ENCODE measurements around the gene ASPG. TPM values are rescaled to one million over a fixed set of nuclear protein-coding genes. Genes with fewer than 3 reads are reported as not detected.

Gene ASPG
- total RNA-seq, 1 experiment from 2014 or later: not detected

GRCh38 chr14:104142136-104142945 lies 56.8 kb downstream of the ASPG start:
- Histone ChIP-seq H3K9me2 (replicated peaks; ENCODE audit: insufficient read depth, low read length) (no peaks in the 10 kb centered on the region), H2AFZ (ENCODE audit: low read length) (no peak overlapping the region), H3K4me3 (ENCODE audit: low read length) (no peak overlapping the region), H3K4me1 (ENCODE audit: low read length) (no peaks in the 10 kb centered on the region), H3K27me3 (ENCODE audit: low read length) (no peaks in the 10 kb centered on the region), H3K4me2 (ENCODE audit: low read depth, low read length, poor library complexity, severe bottlenecking) (no peak overlapping the region), H4K20me1 (ENCODE audit: insufficient read depth, low read depth, low read length) (0 out of 2 replicates have a peak, but pooled peaks cover 14% of the 10 kb centered on the region), H3K9me3 (ENCODE audit: low read length) (no peaks in the 10 kb centered on the region), H3K27ac (ENCODE audit: low read length) (no peak overlapping the region), H3K9ac (ENCODE audit: low read length) (no peak overlapping the region), H3K79me2 (ENCODE audit: low read length) (no peaks in the 10 kb centered on the region), H3K36me3 (ENCODE audit: insufficient read depth, low read length) (no peaks in the 10 kb centered on the region)
- no peak for DNase-seq

GRCh38 chr14:104142946-104143470 lies 57.5 kb downstream of the ASPG start:
- no peak overlapping the region for H3K9ac ChIP-seq (ENCODE audit: low read length)
- H4K20me1 ChIP-seq (ENCODE audit: insufficient read depth, low read depth, low read length): 0 out of 2 replicates have a peak, but pooled peaks cover 14% of the 10 kb centered on the region
- no peaks in the 10 kb centered on the region for H3K79me2 ChIP-seq (ENCODE audit: low read length)

GRCh38 chr14:104143521-104144452 lies 58.3 kb downstream of the ASPG start:
- Histone ChIP-seq H3K79me2 (ENCODE audit: low read length) (no peaks in the 10 kb centered on the region), H3K4me3 (ENCODE audit: low read length) (no peak overlapping the region), H3K27ac (ENCODE audit: low read length) (no peak overlapping the region), H3K4me1 (ENCODE audit: low read length) (no peaks in the 10 kb centered on the region), H4K20me1 (ENCODE audit: insufficient read depth, low read depth, low read length) (0 out of 2 replicates have a peak, but pooled peaks cover 14% of the 10 kb centered on the region), H3K9me3 (ENCODE audit: low read length) (no peaks in the 10 kb centered on the region), H3K4me2 (ENCODE audit: low read depth, low read length, poor library complexity, severe bottlenecking) (no peak overlapping the region), H3K9me2 (replicated peaks; ENCODE audit: insufficient read depth, low read length) (no peaks in the 10 kb centered on the region), H2AFZ (ENCODE audit: low read length) (no peak overlapping the region), H3K9ac (ENCODE audit: low read length) (no peak overlapping the region), H3K27me3 (ENCODE audit: low read length) (no peaks in the 10 kb centered on the region), H3K36me3 (ENCODE audit: insufficient read depth, low read length) (no peaks in the 10 kb centered on the region)
- DNase-seq: no peak

More at GRCh38 chr14:104142946-104143470, 57.5 kb downstream of the ASPG start:
- Histone ChIP-seq H3K27ac (ENCODE audit: low read length) (no peak overlapping the region), H3K4me3 (ENCODE audit: low read length) (no peak overlapping the region), H3K27me3 (ENCODE audit: low read length) (no peaks in the 10 kb centered on the region), H3K9me2 (replicated peaks; ENCODE audit: insufficient read depth, low read length) (no peaks in the 10 kb centered on the region), H3K36me3 (ENCODE audit: insufficient read depth, low read length) (no peaks in the 10 kb centered on the region), H2AFZ (ENCODE audit: low read length) (no peak overlapping the region), H3K4me2 (ENCODE audit: low read depth, low read length, poor library complexity, severe bottlenecking) (no peak overlapping the region), H3K9me3 (ENCODE audit: low read length) (no peaks in the 10 kb centered on the region), H3K4me1 (ENCODE audit: low read length) (no peaks in the 10 kb centered on the region)
- no peak for DNase-seq

- no peaks in the 10 kb centered on the region for H3K4me1 ChIP-seq (ENCODE audit: low read length)
- H3K27me3 ChIP-seq (ENCODE audit: low read length): no peaks in the 10 kb centered on the region
- H2AFZ ChIP-seq (ENCODE audit: low read length): no peak overlapping the region
- H3K9me3 ChIP-seq (ENCODE audit: low read length): no peaks in the 10 kb centered on the region
- H3K79me2 ChIP-seq (ENCODE audit: low read length): no peaks in the 10 kb centered on the region
- peaks cover 14% of the 10 kb centered on the region; the same call in 1 of the 2 replicates for H4K20me1 ChIP-seq (ENCODE audit: insufficient read depth, low read depth, low read length)
- H3K4me3 ChIP-seq (ENCODE audit: low read length): no peak overlapping the region
- H3K4me2 ChIP-seq (ENCODE audit: low read depth, low read length, poor library complexity, severe bottlenecking): no peak overlapping the region
- DNase-seq: no peak
- H3K9ac ChIP-seq (ENCODE audit: low read length): no peak overlapping the region
- no peaks in the 10 kb centered on the region for H3K36me3 ChIP-seq (ENCODE audit: insufficient read depth, low read length)
- H3K27ac ChIP-seq (ENCODE audit: low read length): no peak overlapping the region
- H3K9me2 ChIP-seq (replicated peaks; ENCODE audit: insufficient read depth, low read length): no peaks in the 10 kb centered on the region
Observed at GRCh38 chr14:104144453-104144790, 58.9 kb downstream of the ASPG start.

- DNase-seq: no peak
- no peaks in the 10 kb centered on the region for H3K27me3 ChIP-seq (ENCODE audit: low read length)
Observed at GRCh38 chr14:104144911-104145825, 59.7 kb downstream of the ASPG start.

GRCh38 chr14:104145826-104146601 lies 60.5 kb downstream of the ASPG start:
- H2AFZ ChIP-seq (ENCODE audit: low read length): no peak overlapping the region
- no peak overlapping the region for H3K4me2 ChIP-seq (ENCODE audit: low read depth, low read length, poor library complexity, severe bottlenecking)
- no peaks in the 10 kb centered on the region for H3K36me3 ChIP-seq (ENCODE audit: insufficient read depth, low read length)
- H3K9me3 ChIP-seq (ENCODE audit: low read length): no peaks in the 10 kb centered on the region
- H3K9ac ChIP-seq (ENCODE audit: low read length): no peak overlapping the region
- no peaks in the 10 kb centered on the region for H3K79me2 ChIP-seq (ENCODE audit: low read length)
- no peaks in the 10 kb centered on the region for H3K9me2 ChIP-seq (replicated peaks; ENCODE audit: insufficient read depth, low read length)
- no peak for DNase-seq
- H3K27me3 ChIP-seq (ENCODE audit: low read length): no peaks in the 10 kb centered on the region
- H3K4me3 ChIP-seq (ENCODE audit: low read length): no peak overlapping the region
- H3K27ac ChIP-seq (ENCODE audit: low read length): no peak overlapping the region
- H4K20me1 ChIP-seq (ENCODE audit: insufficient read depth, low read depth, low read length): peaks cover 10% of the 10 kb centered on the region; the same call in 1 of the 2 replicates
- no peaks in the 10 kb centered on the region for H3K4me1 ChIP-seq (ENCODE audit: low read length)

More at GRCh38 chr14:104144911-104145825, 59.7 kb downstream of the ASPG start:
- H3K9me2 ChIP-seq (replicated peaks; ENCODE audit: insufficient read depth, low read length): no peaks in the 10 kb centered on the region
- no peaks in the 10 kb centered on the region for H3K79me2 ChIP-seq (ENCODE audit: low read length)
- H4K20me1 ChIP-seq (ENCODE audit: insufficient read depth, low read depth, low read length): peaks cover 9% of the 10 kb centered on the region; the same call in 1 of the 2 replicates
- no peak overlapping the region for H2AFZ ChIP-seq (ENCODE audit: low read length)
- H3K36me3 ChIP-seq (ENCODE audit: insufficient read depth, low read length): no peaks in the 10 kb centered on the region
- no peak overlapping the region for H3K4me3 ChIP-seq (ENCODE audit: low read length)
- H3K9me3 ChIP-seq (ENCODE audit: low read length): no peaks in the 10 kb centered on the region
- no peak overlapping the region for H3K27ac ChIP-seq (ENCODE audit: low read length)
- H3K4me2 ChIP-seq (ENCODE audit: low read depth, low read length, poor library complexity, severe bottlenecking): no peak overlapping the region
- H3K9ac ChIP-seq (ENCODE audit: low read length): no peak overlapping the region
- H3K4me1 ChIP-seq (ENCODE audit: low read length): no peaks in the 10 kb centered on the region

GRCh38 chr14:104146651-104147345 lies 61.3 kb downstream of the ASPG start:
- no peak overlapping the region for H3K4me2 ChIP-seq (ENCODE audit: low read depth, low read length, poor library complexity, severe bottlenecking)
- H3K27me3 ChIP-seq (ENCODE audit: low read length): no peaks in the 10 kb centered on the region
- no peak overlapping the region for H3K4me3 ChIP-seq (ENCODE audit: low read length)
- DNase-seq: no peak
- H2AFZ ChIP-seq (ENCODE audit: low read length): no peak overlapping the region
- no peaks in the 10 kb centered on the region for H3K4me1 ChIP-seq (ENCODE audit: low read length)
- H3K9me3 ChIP-seq (ENCODE audit: low read length): no peaks in the 10 kb centered on the region
- H4K20me1 ChIP-seq (ENCODE audit: insufficient read depth, low read depth, low read length): peaks cover 10% of the 10 kb centered on the region; the same call in 1 of the 2 replicates
- no peak overlapping the region for H3K9ac ChIP-seq (ENCODE audit: low read length)
- H3K36me3 ChIP-seq (ENCODE audit: insufficient read depth, low read length): no peaks in the 10 kb centered on the region
- no peaks in the 10 kb centered on the region for H3K79me2 ChIP-seq (ENCODE audit: low read length)
- H3K9me2 ChIP-seq (replicated peaks; ENCODE audit: insufficient read depth, low read length): no peaks in the 10 kb centered on the region
- H3K27ac ChIP-seq (ENCODE audit: low read length): no peak overlapping the region
